GM18868 (cell line): ENCODE results near the gene APOBEC3G.
"Not testable (repeated sequence)": the region's sequence is repeated elsewhere in the genome, so short reads cannot be mapped to it uniquely, and the experiment has no call there.

Experiments used
- ATAC-seq: cut with Tn5 transposase; IDR thresholded peaks from one replicate; pipeline ENCODE4 v1.9.1; 2021; ENCODE audit warnings: mild to moderate bottlenecking, moderate library complexity; ENCODE audit not compliant: unreplicated experiment

Gene APOBEC3G

GRCh38 chr22:39077026-39077840, at the start of gene APOBEC3G:
APOBEC3G (plus strand) TSS chr22:39077275; CDS start chr22:39077362, 87 bp downstream.
- peak; percentile 63 for ATAC-seq

- no peak for ATAC-seq
Observed at GRCh38 chr22:39027717-39028116, 49.4 kb upstream of the APOBEC3G start.

- no peak for ATAC-seq
Observed at GRCh38 chr22:39028281-39028680, 48.8 kb upstream of the APOBEC3G start.

GRCh38 chr22:39029227-39029626, 47.8 kb upstream of the APOBEC3G start:
- no peak for ATAC-seq

- no peak for ATAC-seq
Observed at GRCh38 chr22:39030705-39031104, 46.4 kb upstream of the APOBEC3G start.

GRCh38 chr22:39031434-39032295, 45.4 kb upstream of the APOBEC3G start:
- ATAC-seq, result not testable (repeated sequence)

GRCh38 chr22:39037071-39037470, 40.0 kb upstream of the APOBEC3G start:
- not testable (repeated sequence) for ATAC-seq

- ATAC-seq, result no peak
Observed at GRCh38 chr22:39039306-39040126, 37.6 kb upstream of the APOBEC3G start.

GRCh38 chr22:39040155-39040537, 36.9 kb upstream of the APOBEC3G start:
- not testable (repeated sequence) for ATAC-seq

- peak; percentile 94 for ATAC-seq
Observed at GRCh38 chr22:39040538-39041296, 36.4 kb upstream of the APOBEC3G start, which contains the start of gene APOBEC3F. APOBEC3F (plus strand) TSS chr22:39040864; CDS start chr22:39040961, 97 bp downstream.

GRCh38 chr22:39041908-39042307, 35.2 kb upstream of the APOBEC3G start:
- no peak for ATAC-seq

GRCh38 chr22:39043063-39043462, 34.0 kb upstream of the APOBEC3G start:
- not testable (repeated sequence) for ATAC-seq

- ATAC-seq, result not testable (repeated sequence)
Observed at GRCh38 chr22:39045136-39045535, 31.9 kb upstream of the APOBEC3G start.

- ATAC-seq, result not testable (repeated sequence)
Observed at GRCh38 chr22:39049486-39049885, 27.6 kb upstream of the APOBEC3G start.

GRCh38 chr22:39051844-39052495, 25.1 kb upstream of the APOBEC3G start:
- not testable (repeated sequence) for ATAC-seq

GRCh38 chr22:39055658-39056057, 21.4 kb upstream of the APOBEC3G start:
- no peak for ATAC-seq

- not testable (repeated sequence) for ATAC-seq
Observed at GRCh38 chr22:39061290-39061689, 15.8 kb upstream of the APOBEC3G start.

GRCh38 chr22:39061951-39062350, 15.1 kb upstream of the APOBEC3G start:
- ATAC-seq, result not testable (repeated sequence)

GRCh38 chr22:39063904-39064303, 13.2 kb upstream of the APOBEC3G start:
- ATAC-seq, result not testable (repeated sequence)
